Transverse colon (tissue), 3 donors: ENCODE results near the gene ANK3.

Source experiments
- POLR2A ChIP-seq: fragments of 450-650 bp; IDR thresholded peaks from one replicate; pipeline ENCODE4 v1.6.1; 2016; ENCODE audit warnings: antibody characterized with exemption, mild to moderate bottlenecking, moderate library complexity
- TF ChIP-seq, protein P1 (sequence below), 5 experiments: fragments of 200-600 bp in 3 of 5; fragments of 450-650 bp in 2 of 5; sonication (generic) in 3 of 5; IDR thresholded peaks; 1 replicate in 2 of 5; 2 replicates in 3 of 5; pipeline ENCODE4 v1.5.1; 2016 to 2017; ENCODE audit warnings: antibody characterized with exemption in 5 of 5, inconsistent platforms in 3 of 5, mild to moderate bottlenecking in 2 of 5, moderate library complexity in 1 of 5

- TF ChIP-seq, protein P1, sequence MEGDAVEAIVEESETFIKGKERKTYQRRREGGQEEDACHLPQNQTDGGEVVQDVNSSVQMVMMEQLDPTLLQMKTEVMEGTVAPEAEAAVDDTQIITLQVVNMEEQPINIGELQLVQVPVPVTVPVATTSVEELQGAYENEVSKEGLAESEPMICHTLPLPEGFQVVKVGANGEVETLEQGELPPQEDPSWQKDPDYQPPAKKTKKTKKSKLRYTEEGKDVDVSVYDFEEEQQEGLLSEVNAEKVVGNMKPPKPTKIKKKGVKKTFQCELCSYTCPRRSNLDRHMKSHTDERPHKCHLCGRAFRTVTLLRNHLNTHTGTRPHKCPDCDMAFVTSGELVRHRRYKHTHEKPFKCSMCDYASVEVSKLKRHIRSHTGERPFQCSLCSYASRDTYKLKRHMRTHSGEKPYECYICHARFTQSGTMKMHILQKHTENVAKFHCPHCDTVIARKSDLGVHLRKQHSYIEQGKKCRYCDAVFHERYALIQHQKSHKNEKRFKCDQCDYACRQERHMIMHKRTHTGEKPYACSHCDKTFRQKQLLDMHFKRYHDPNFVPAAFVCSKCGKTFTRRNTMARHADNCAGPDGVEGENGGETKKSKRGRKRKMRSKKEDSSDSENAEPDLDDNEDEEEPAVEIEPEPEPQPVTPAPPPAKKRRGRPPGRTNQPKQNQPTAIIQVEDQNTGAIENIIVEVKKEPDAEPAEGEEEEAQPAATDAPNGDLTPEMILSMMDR (IDR thresholded peaks at IDR 0.05), result no peak
- TF ChIP-seq POLR2A, result no peak
Observed at GRCh38 chr10:60122190-60122589, 267.5 kb downstream of the ANK3 start.
